HPDE6-E6E7 (cell line): ENCODE data around the gene CCNH.

Experiments used
- DNase-seq: peaks from one replicate; pipeline ENCODE4 v3.0.0; 2011; ENCODE audit warnings: missing footprints; ENCODE audit errors: extremely low spot score

The CCNH gene

GRCh38 chr5:87412630-87413342 lies at the start of gene CCNH:
Gene CCNH (minus strand): TSS chr5:87412930. CDS start chr5:87412794, 136 bp downstream.
- peak; percentile 93 for DNase-seq

GRCh38 chr5:87457706-87458105 lies 45.0 kb upstream of the CCNH start:
- DNase-seq = no peak

GRCh38 chr5:87453801-87454200 lies 41.1 kb upstream of the CCNH start:
- DNase-seq = no peak

- no peak for DNase-seq
Measured at GRCh38 chr5:87452837-87453236, 40.1 kb upstream of the CCNH start.

GRCh38 chr5:87442419-87442818 lies 29.7 kb upstream of the CCNH start:
- DNase-seq = no peak

GRCh38 chr5:87438231-87438630 lies 25.5 kb upstream of the CCNH start:
- no peak for DNase-seq

GRCh38 chr5:87437724-87438123 lies 25.0 kb upstream of the CCNH start:
- DNase-seq = no peak

GRCh38 chr5:87435144-87435694 lies 22.5 kb upstream of the CCNH start:
- DNase-seq = no peak

- DNase-seq = no peak
Measured at GRCh38 chr5:87434461-87434860, 21.7 kb upstream of the CCNH start.

GRCh38 chr5:87433945-87434344 lies 21.2 kb upstream of the CCNH start:
- no peak for DNase-seq

- no peak for DNase-seq
Measured at GRCh38 chr5:87432460-87432859, 19.7 kb upstream of the CCNH start.

GRCh38 chr5:87430863-87431457 lies 18.2 kb upstream of the CCNH start:
- DNase-seq = no peak

GRCh38 chr5:87423755-87424154 lies 11.0 kb upstream of the CCNH start:
- no peak for DNase-seq

- DNase-seq = no peak
Measured at GRCh38 chr5:87421307-87421706, 8.6 kb upstream of the CCNH start.

GRCh38 chr5:87418506-87418905 lies 5.8 kb upstream of the CCNH start:
- no peak for DNase-seq

GRCh38 chr5:87413343-87413645 lies 564 bp upstream of the CCNH start:
- no peak for DNase-seq

- DNase-seq = no peak
Measured at GRCh38 chr5:87411973-87412629, 629 bp downstream of the CCNH start.

GRCh38 chr5:87411586-87411972 lies 1.2 kb downstream of the CCNH start:
- no peak for DNase-seq

- no peak for DNase-seq
Measured at GRCh38 chr5:87410931-87411330, 1.8 kb downstream of the CCNH start.

- DNase-seq = no peak
Measured at GRCh38 chr5:87408204-87408603, 4.5 kb downstream of the CCNH start.

GRCh38 chr5:87405472-87406155 lies 7.1 kb downstream of the CCNH start:
- no peak for DNase-seq

- DNase-seq = no peak
Measured at GRCh38 chr5:87404359-87404758, 8.4 kb downstream of the CCNH start.
